HepG2 (cell line): ENCODE data around the gene GNB3. TPM values are rescaled to one million over a fixed set of nuclear protein-coding genes. Genes with fewer than 3 reads are reported as not detected.

ENCODE experiments used
- ATAD3A ChIP-seq: sonication (generic); formaldehyde crosslinking; IDR thresholded peaks from 2 replicates; pipeline ENCODE4 v1.4.0; 2020; ENCODE audit warnings: missing genetic modification reagents
- BRD4 ChIP-seq: sonication (generic); formaldehyde crosslinking; IDR thresholded peaks from 2 replicates; pipeline ENCODE4 v1.4.0; 2020; ENCODE audit warnings: missing genetic modification reagents
- ETV5 ChIP-seq: IDR thresholded peaks from 2 replicates; pipeline ENCODE4 v1.6.1; 2018; ENCODE audit warnings: missing biosample characterization, missing genetic modification reagents, inconsistent platforms, borderline replicate concordance
- GABPB1 ChIP-seq: IDR thresholded peaks from 2 replicates; pipeline ENCODE4 v1.6.1; 2016; ENCODE audit warnings: mild to moderate bottlenecking, missing genetic modification reagents, moderate library complexity, missing compliant biosample characterization
- GFI1 ChIP-seq: sonication (generic); formaldehyde crosslinking; IDR thresholded peaks from 2 replicates; pipeline ENCODE4 v1.5.0; 2020; ENCODE audit warnings: missing genetic modification reagents, mild to moderate bottlenecking, borderline replicate concordance
- HMG20A ChIP-seq: IDR thresholded peaks from 2 replicates; pipeline ENCODE4 v1.6.1; 2016; ENCODE audit warnings: borderline replicate concordance
- KDM3A ChIP-seq: IDR thresholded peaks from 2 replicates; pipeline ENCODE4 v1.6.1; 2018; ENCODE audit warnings: low read depth, missing compliant biosample characterization
- KDM5B ChIP-seq: sonication (generic); formaldehyde crosslinking; IDR thresholded peaks from 2 replicates; pipeline ENCODE4 v1.4.0; 2020; ENCODE audit warnings: missing genetic modification reagents, mild to moderate bottlenecking, borderline replicate concordance
- NFIB ChIP-seq: sonication (generic); formaldehyde crosslinking; IDR thresholded peaks from 2 replicates; pipeline ENCODE4 v1.9.0; 2021; ENCODE audit warnings: missing genetic modification reagents, mild to moderate bottlenecking, borderline replicate concordance
- SP2 ChIP-seq: sonication (generic); formaldehyde crosslinking; IDR thresholded peaks from 2 replicates; pipeline ENCODE4 v1.5.1; 2020; ENCODE audit warnings: mild to moderate bottlenecking, missing genetic modification reagents
- TCF7 ChIP-seq: sonication (generic); IDR thresholded peaks from 2 replicates; pipeline ENCODE4 v1.6.1; 2016; ENCODE audit warnings: antibody characterized with exemption, low read depth
- TRIM24 ChIP-seq: sonication (generic); formaldehyde crosslinking; IDR thresholded peaks from 2 replicates; pipeline ENCODE4 v1.8.0; 2022; ENCODE audit warnings: mild to moderate bottlenecking, missing genetic modification reagents
- ZBTB39 ChIP-seq: sonication (generic); formaldehyde crosslinking; IDR thresholded peaks from 2 replicates; pipeline ENCODE4 v1.5.0; 2020; ENCODE audit warnings: missing genetic modification reagents
- ZC3H4 ChIP-seq: sonication (generic); formaldehyde crosslinking; IDR thresholded peaks from 2 replicates; pipeline ENCODE4 v1.4.0; 2020; ENCODE audit warnings: missing genetic modification reagents, borderline replicate concordance
- ZFP82 ChIP-seq: sonication (generic); formaldehyde crosslinking; IDR thresholded peaks from 2 replicates; pipeline ENCODE4 v1.5.1; 2020; ENCODE audit warnings: mild to moderate bottlenecking, missing genetic modification reagents, borderline replicate concordance
- ZNF687 ChIP-seq: sonication (generic); formaldehyde crosslinking; IDR thresholded peaks from 2 replicates; pipeline ENCODE4 v1.5.1; 2020; ENCODE audit warnings: mild to moderate bottlenecking, missing genetic modification reagents, moderate library complexity
- ZNF709 ChIP-seq: sonication (generic); formaldehyde crosslinking; IDR thresholded peaks from 2 replicates; pipeline ENCODE4 v1.5.0; 2020; ENCODE audit warnings: mild to moderate bottlenecking, missing genetic modification reagents
- ZNF737 ChIP-seq: sonication (generic); formaldehyde crosslinking; IDR thresholded peaks from 2 replicates; pipeline ENCODE4 v1.5.0; 2020; ENCODE audit warnings: missing genetic modification reagents, mild to moderate bottlenecking, borderline replicate concordance
- ZNF879 ChIP-seq: sonication (generic); formaldehyde crosslinking; IDR thresholded peaks from 2 replicates; pipeline ENCODE4 v1.8.1; 2023; ENCODE audit warnings: missing genetic modification reagents
- polyA plus RNA-seq, 8 experiments: library from polyadenylated mRNA; depleted of rRNA in 3 of 8; stranded (reverse) in 7 of 8; unstranded in 1 of 8; fragments of >200 nt; fragmentation: Illumina TruSeq in 4 of 8; extraction: Trizol in 4 of 8; gene quantifications; 2 replicates each; pipeline versions ENCODE4 v1.2.1 to v1.2.3, GENCODE V29; 2011 to 2016; ENCODE audit warnings: low read depth in 4 of 8, missing spikeins in 1 of 8, mixed read lengths in 1 of 8; ENCODE audit not compliant: insufficient read depth in 1 of 8
- total RNA-seq, 5 experiments: library from RNA; depleted of rRNA; stranded (reverse); fragments of >200 nt; fragmentation: Illumina TruSeq; extraction: Trizol; gene quantifications; 2 replicates each; pipeline ENCODE4 v1.2.3, GENCODE V29; 2016; ENCODE audit warnings: low read depth in 1 of 5
- TF ChIP-seq, protein P1 (sequence below): sonication (generic); formaldehyde crosslinking; IDR thresholded peaks from 2 replicates; pipeline ENCODE4 v1.5.0; 2020; ENCODE audit warnings: mild to moderate bottlenecking, missing genetic modification reagents
- TF ChIP-seq, protein P2 (sequence below): sonication (generic); formaldehyde crosslinking; IDR thresholded peaks from 2 replicates; pipeline ENCODE4 v1.8.0; 2022; ENCODE audit warnings: mild to moderate bottlenecking, missing genetic modification reagents, borderline replicate concordance

GNB3 gene
- total and polyA plus RNA-seq, 2 of the 13 experiments (the other 11 are each of a cell fraction or from before 2014, with no cell fraction given), result 1.3 to 3.6 TPM

DNA sequence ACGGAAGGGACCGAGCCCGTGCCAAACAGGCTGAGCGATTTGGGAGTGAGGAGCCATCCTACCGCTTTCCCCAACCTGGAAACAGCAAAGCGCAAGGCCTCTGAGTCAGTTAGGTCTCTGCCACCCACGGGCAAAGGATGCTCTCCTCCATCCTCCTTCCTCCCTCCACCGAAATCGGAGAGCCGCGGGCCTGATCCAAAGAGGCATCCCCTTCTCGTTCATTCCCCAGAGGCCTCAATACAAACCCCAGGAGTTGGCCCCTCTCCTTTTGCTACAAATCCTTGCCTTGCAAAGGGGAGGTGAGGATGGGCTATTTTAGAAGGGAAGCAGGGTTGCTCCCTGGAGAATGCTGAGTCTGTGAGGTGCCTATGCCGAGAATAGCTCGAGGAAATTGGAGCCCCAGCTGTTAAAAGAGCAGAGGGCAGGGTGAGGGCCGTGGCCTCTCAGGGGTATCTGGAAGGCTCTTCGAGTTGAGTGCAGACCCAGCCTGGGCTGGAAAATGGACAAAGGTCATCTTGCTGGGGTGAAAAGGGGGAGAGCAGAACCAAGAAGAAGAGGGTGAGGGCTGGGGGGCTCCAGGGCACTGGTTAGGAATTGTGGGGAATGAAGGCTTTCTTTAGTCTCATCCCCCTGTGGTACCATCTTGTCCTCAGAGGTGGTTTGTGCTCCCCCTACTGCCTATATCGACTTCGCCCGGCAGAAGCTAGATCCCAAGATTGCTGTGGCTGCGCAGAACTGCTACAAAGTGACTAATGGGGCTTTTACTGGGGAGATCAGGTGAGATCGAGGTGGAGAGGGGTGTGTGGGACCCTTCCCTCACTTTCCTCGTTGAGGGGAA is 27.7 kb downstream of the GNB3 start (continued):
- TF ChIP-seq ZNF687 (CRISPR knock-in tag) (no peak; the same call in 1 of the 2 replicates), TCF7 (no peak), ZFP82 (0 out of 2 replicates have a peak, but pooled peaks have one; percentile 16), NFIB (CRISPR knock-in tag) (no peak), HMG20A (CRISPR knock-in tag) (no peak), GFI1 (CRISPR knock-in tag) (no peak), KDM5B (no peak), ZNF879 (no peak; the same call in 1 of the 2 replicates), ZNF709 (CRISPR knock-in tag) (no peak), SP2 (no peak), ZBTB39 (CRISPR knock-in tag) (no peak), ZC3H4 (CRISPR knock-in tag) (no peak), ZNF737 (CRISPR knock-in tag) (no peak), ETV5 (no peak), BRD4 (CRISPR knock-in tag) (no peak), ATAD3A (no peak), TRIM24 (no peak), KDM3A (no peak), GABPB1 (CRISPR knock-in tag) (no peak)
- TF ChIP-seq, protein P1, sequence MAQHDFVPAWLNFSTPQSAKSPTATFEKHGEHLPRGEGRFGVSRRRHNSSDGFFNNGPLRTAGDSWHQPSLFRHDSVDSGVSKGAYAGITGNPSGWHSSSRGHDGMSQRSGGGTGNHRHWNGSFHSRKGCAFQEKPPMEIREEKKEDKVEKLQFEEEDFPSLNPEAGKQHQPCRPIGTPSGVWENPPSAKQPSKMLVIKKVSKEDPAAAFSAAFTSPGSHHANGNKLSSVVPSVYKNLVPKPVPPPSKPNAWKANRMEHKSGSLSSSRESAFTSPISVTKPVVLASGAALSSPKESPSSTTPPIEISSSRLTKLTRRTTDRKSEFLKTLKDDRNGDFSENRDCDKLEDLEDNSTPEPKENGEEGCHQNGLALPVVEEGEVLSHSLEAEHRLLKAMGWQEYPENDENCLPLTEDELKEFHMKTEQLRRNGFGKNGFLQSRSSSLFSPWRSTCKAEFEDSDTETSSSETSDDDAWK (CRISPR knock-in tag), result no peak
- TF ChIP-seq, protein P2, sequence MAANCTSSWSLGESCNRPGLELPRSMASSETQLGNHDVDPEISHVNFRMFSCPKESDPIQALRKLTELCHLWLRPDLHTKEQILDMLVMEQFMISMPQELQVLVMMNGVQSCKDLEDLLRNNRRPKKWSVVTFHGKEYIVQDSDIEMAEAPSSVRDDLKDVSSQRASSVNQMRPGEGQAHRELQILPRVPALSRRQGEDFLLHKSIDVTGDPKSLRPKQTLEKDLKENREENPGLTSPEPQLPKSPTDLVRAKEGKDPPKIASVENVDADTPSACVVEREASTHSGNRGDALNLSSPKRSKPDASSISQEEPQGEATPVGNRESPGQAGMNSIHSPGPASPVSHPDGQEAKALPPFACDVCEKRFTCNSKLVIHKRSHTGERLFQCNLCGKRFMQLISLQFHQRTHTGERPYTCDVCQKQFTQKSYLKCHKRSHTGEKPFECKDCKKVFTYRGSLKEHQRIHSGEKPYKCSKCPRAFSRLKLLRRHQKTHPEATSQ (CRISPR knock-in tag), result no peak
